ENCODE data around the gene NCAM1. TPM values are rescaled to one million over a fixed set of nuclear protein-coding genes. Genes with fewer than 3 reads are reported as not detected.

Gene NCAM1
- total and polyA plus RNA-seq, 2 of the 13 experiments (the other 11 are each of a cell fraction or from before 2014, with no cell fraction given): 0.05 TPM; not detected in 1

DNA sequence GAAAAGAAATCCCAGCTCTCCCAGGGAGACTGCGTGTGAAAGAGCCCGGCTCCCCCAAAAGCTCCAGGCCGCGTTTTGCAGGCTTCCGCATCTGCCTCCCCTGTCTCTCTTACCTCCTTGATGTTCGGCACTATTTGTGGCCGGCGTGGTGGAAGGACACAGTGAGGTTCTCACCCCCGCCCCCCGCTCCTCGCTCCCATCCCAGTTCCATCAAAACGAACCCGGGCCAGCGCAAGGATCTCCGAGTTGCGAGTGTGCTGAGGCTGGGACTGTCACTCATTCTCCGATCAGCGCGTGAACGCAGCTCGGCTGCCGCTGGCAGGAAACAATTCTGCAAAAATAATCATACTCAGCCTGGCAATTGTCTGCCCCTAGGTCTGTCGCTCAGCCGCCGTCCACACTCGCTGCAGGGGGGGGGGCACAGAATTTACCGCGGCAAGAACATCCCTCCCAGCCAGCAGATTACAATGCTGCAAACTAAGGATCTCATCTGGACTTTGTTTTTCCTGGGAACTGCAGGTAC, at the start of gene NCAM1 (continued):
- TF ChIP-seq ZSCAN31 (CRISPR knock-in tag; IDR thresholded peaks at IDR 0.05; ENCODE audit: low read depth): no peak
- no peak for TF ChIP-seq FOSL2 (CRISPR knock-in tag; IDR thresholded peaks at IDR 0.05)
- TF ChIP-seq, protein P1, sequence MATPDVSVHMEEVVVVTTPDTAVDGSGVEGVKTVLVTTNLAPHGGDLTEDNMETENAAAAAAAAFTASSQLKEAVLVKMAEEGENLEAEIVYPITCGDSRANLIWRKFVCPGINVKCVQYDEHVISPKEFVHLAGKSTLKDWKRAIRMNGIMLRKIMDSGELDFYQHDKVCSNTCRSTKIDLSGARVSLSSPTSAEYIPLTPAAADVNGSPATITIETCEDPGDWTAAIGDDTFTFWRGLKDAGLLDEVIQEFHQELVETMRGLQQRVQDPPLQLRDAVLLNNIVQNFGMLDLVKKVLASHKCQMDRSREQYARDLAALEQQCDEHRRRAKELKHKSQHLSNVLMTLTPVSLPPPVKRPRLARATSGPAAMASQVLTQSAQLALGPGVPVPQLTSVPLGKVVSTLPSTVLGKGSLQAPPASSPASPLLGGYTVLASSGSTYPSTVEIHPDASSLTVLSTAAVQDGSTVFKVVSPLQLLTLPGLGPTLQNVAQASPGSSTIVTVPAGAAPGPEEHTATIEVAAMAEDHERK (CRISPR knock-in tag; IDR thresholded peaks at IDR 0.05; ENCODE audit: low read depth): no peak
- TF ChIP-seq, protein P2, sequence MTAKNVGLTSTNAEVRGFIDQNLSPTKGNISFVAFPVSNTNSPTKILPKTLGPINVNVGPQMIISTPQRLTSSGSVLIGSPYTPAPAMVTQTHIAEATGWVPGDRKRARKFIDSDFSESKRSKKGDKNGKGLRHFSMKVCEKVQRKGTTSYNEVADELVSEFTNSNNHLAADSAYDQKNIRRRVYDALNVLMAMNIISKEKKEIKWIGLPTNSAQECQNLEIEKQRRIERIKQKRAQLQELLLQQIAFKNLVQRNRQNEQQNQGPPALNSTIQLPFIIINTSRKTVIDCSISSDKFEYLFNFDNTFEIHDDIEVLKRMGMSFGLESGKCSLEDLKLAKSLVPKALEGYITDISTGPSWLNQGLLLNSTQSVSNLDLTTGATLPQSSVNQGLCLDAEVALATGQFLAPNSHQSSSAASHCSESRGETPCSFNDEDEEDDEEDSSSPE (CRISPR knock-in tag; IDR thresholded peaks at IDR 0.05): no peak
- no peak for TF ChIP-seq SRSF4 (IDR thresholded peaks at IDR 0.05; ENCODE audit: low read depth, low read length, poor library complexity, severe bottlenecking)
- TF ChIP-seq SNAPC2 (CRISPR knock-in tag; IDR thresholded peaks at IDR 0.05): no peak
- no peak for TF ChIP-seq ZNF790 (CRISPR knock-in tag; IDR thresholded peaks at IDR 0.05; ENCODE audit: borderline replicate concordance)
- no peak for TF ChIP-seq HNF4A (CRISPR knock-in tag; IDR thresholded peaks at IDR 0.05)
- TF ChIP-seq, protein P3, sequence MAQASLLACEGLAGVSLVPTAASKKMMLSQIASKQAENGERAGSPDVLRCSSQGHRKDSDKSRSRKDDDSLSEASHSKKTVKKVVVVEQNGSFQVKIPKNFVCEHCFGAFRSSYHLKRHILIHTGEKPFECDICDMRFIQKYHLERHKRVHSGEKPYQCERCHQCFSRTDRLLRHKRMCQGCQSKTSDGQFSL (CRISPR knock-in tag; IDR thresholded peaks at IDR 0.05): 0 out of 2 replicates have a peak, but pooled peaks have one; percentile 30
- TF ChIP-seq, protein P4, sequence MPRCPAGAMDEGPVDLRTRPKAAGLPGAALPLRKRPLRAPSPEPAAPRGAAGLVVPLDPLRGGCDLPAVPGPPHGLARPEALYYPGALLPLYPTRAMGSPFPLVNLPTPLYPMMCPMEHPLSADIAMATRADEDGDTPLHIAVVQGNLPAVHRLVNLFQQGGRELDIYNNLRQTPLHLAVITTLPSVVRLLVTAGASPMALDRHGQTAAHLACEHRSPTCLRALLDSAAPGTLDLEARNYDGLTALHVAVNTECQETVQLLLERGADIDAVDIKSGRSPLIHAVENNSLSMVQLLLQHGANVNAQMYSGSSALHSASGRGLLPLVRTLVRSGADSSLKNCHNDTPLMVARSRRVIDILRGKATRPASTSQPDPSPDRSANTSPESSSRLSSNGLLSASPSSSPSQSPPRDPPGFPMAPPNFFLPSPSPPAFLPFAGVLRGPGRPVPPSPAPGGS (CRISPR knock-in tag; IDR thresholded peaks at IDR 0.05): no peak
- TF ChIP-seq ARHGAP35 (CRISPR knock-in tag; IDR thresholded peaks at IDR 0.05; ENCODE audit: borderline replicate concordance): no peak
- no peak for TF ChIP-seq ZNF430 (CRISPR knock-in tag; IDR thresholded peaks at IDR 0.05)
- TF ChIP-seq ZNF232 (CRISPR knock-in tag; IDR thresholded peaks at IDR 0.05; ENCODE audit: borderline replicate concordance): no peak
- TF ChIP-seq, protein P5, sequence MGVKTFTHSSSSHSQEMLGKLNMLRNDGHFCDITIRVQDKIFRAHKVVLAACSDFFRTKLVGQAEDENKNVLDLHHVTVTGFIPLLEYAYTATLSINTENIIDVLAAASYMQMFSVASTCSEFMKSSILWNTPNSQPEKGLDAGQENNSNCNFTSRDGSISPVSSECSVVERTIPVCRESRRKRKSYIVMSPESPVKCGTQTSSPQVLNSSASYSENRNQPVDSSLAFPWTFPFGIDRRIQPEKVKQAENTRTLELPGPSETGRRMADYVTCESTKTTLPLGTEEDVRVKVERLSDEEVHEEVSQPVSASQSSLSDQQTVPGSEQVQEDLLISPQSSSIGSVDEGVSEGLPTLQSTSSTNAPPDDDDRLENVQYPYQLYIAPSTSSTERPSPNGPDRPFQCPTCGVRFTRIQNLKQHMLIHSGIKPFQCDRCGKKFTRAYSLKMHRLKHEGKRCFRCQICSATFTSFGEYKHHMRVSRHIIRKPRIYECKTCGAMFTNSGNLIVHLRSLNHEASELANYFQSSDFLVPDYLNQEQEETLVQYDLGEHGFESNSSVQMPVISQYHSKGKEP (CRISPR knock-in tag; IDR thresholded peaks at IDR 0.05): no peak
